Measurements from ENCODE around the gene MYOZ3. TPM values are rescaled to one million over a fixed set of nuclear protein-coding genes. Genes with fewer than 3 reads are reported as not detected.

MYOZ3 gene
- total and polyA plus RNA-seq, 10 of the 15 experiments (the other 5 are each of a cell fraction or from before 2014, with no cell fraction given) = 0.04 to 1.1 (median 0.10) TPM; not detected in 4

- TF ChIP-seq ZSCAN29 (IDR thresholded peaks at IDR 0.05) (0 out of 2 replicates have a peak, but pooled peaks have one; percentile 18), ZBTB33 (IDR thresholded peaks at IDR 0.05) (no peak), ZZZ3 (IDR thresholded peaks at IDR 0.05; ENCODE audit: control insufficient read depth, insufficient read length, low read depth) (no peak), IKZF2 (IDR thresholded peaks at IDR 0.05) (peak; percentile 81 to 86), EGR1 (IDR thresholded peaks at IDR 0.05; ENCODE audit: borderline replicate concordance in 1 of 2, low read depth in 2 of 2, low read length in 2 of 2) (no peak), MYB (IDR thresholded peaks at IDR 0.05; ENCODE audit: borderline replicate concordance, low read depth, low read length) (no peak), MTA3 (IDR thresholded peaks at IDR 0.05; ENCODE audit: borderline replicate concordance, low read length) (0 out of 2 replicates have a peak, but pooled peaks have one; percentile 73), GABPA (IDR thresholded peaks at IDR 0.05; ENCODE audit: low read depth) (no peak), MTA2 (IDR thresholded peaks at IDR 0.05; ENCODE audit: low read depth) (peak; percentile 74; the same call in 1 of the 2 replicates), SUPT20H (IDR thresholded peaks at IDR 0.05; ENCODE audit: borderline replicate concordance, control insufficient read depth, low read depth, low read length) (no peak), EP300 (IDR thresholded peaks at IDR 0.05; ENCODE audit: borderline replicate concordance in 1 of 2, control insufficient read depth in 1 of 2, low read depth in 2 of 2, low read length in 2 of 2) (peak; percentile 50 to 57; a peak in 2 of 4 replicates), HDGF (IDR thresholded peaks at IDR 0.05) (no peak), ZNF217 (IDR thresholded peaks at IDR 0.05) (no peak), SUZ12 (IDR thresholded peaks at IDR 0.05; ENCODE audit: unreplicated experiment) (no peak), CEBPB (IDR thresholded peaks at IDR 0.05; ENCODE audit: borderline replicate concordance in 1 of 2, low read depth in 2 of 2, low read length in 2 of 2) (no peak), STAT3 (IDR thresholded peaks at IDR 0.05; ENCODE audit: low read depth, low read length) (no peak), BRCA1 (IDR thresholded peaks at IDR 0.05; ENCODE audit: low read depth, low read length) (no peak), SRF (IDR thresholded peaks at IDR 0.05; ENCODE audit: low read depth in 2 of 2, low read length in 2 of 2) (peak; percentile 34 to 91; a peak in 3 of 4 replicates), RFX5 (IDR thresholded peaks at IDR 0.05; ENCODE audit: low read depth, low read length) (no peak)
- TF ChIP-seq, protein P1, sequence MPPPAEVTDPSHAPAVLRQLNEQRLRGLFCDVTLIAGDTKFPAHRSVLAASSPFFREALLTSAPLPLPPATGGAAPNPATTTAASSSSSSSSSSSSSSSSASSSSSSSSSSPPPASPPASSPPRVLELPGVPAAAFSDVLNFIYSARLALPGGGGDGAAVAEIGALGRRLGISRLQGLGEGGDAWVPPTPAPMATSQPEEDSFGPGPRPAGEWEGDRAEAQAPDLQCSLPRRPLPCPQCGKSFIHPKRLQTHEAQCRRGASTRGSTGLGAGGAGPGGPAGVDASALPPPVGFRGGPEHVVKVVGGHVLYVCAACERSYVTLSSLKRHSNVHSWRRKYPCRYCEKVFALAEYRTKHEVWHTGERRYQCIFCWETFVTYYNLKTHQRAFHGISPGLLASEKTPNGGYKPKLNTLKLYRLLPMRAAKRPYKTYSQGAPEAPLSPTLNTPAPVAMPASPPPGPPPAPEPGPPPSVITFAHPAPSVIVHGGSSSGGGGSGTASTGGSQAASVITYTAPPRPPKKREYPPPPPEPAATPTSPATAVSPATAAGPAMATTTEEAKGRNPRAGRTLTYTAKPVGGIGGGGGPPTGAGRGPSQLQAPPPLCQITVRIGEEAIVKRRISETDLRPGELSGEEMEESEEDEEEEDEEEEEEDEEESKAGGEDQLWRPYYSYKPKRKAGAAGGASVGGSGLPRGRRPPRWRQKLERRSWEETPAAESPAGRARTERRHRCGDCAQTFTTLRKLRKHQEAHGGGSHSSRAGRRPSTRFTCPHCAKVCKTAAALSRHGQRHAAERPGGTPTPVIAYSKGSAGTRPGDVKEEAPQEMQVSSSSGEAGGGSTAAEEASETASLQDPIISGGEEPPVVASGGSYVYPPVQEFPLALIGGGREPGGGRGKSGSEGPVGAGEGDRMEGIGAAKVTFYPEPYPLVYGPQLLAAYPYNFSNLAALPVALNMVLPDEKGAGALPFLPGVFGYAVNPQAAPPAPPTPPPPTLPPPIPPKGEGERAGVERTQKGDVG (CRISPR knock-in tag; IDR thresholded peaks at IDR 0.05) = no peak
- TF ChIP-seq, protein P2, sequence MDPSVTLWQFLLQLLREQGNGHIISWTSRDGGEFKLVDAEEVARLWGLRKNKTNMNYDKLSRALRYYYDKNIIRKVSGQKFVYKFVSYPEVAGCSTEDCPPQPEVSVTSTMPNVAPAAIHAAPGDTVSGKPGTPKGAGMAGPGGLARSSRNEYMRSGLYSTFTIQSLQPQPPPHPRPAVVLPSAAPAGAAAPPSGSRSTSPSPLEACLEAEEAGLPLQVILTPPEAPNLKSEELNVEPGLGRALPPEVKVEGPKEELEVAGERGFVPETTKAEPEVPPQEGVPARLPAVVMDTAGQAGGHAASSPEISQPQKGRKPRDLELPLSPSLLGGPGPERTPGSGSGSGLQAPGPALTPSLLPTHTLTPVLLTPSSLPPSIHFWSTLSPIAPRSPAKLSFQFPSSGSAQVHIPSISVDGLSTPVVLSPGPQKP (IDR thresholded peaks at IDR 0.05; ENCODE audit: low read depth, low read length) = no peak
Observed at GRCh38 chr5:150625831-150626746, 35.0 kb upstream of the MYOZ3 start (continued).
